T-helper 22 cell (primary cell): Measurements from ENCODE around the gene CDC26.
"Not testable (repeated sequence)": the region's sequence is repeated elsewhere in the genome, so short reads cannot be mapped to it uniquely, and the experiment has no call there.

Experiments
- DNase-seq: peaks from one replicate; pipeline ENCODE4 v3.0.0-alpha.2; 2020; ENCODE audit warnings: low read depth

CDC26 gene

GRCh38 chr9:113275157-113276131, at the start of gene CDC26, which contains the start of gene PRPF4:
CDC26 (minus strand) TSS chr9:113275572; CDS start chr9:113272507, 3,065 bp downstream.
PRPF4 (plus strand) TSS chr9:113275658; CDS start chr9:113275744, 86 bp downstream.
- peak; percentile 94 for DNase-seq

- no peak for DNase-seq
Observed at GRCh38 chr9:113322671-113323070, 47.3 kb upstream of the CDC26 start.

- no peak for DNase-seq
Observed at GRCh38 chr9:113320051-113320450, 44.7 kb upstream of the CDC26 start.

- DNase-seq, result no peak
Observed at GRCh38 chr9:113319054-113319453, 43.7 kb upstream of the CDC26 start.

GRCh38 chr9:113317777-113318176, 42.4 kb upstream of the CDC26 start:
- DNase-seq, result no peak

- DNase-seq, result no peak
Observed at GRCh38 chr9:113316030-113316429, 40.7 kb upstream of the CDC26 start.

- DNase-seq, result no peak
Observed at GRCh38 chr9:113315231-113315630, 39.9 kb upstream of the CDC26 start.

GRCh38 chr9:113313261-113313660, 37.9 kb upstream of the CDC26 start:
- DNase-seq, result no peak

- no peak for DNase-seq
Observed at GRCh38 chr9:113311961-113312360, 36.6 kb upstream of the CDC26 start.

- DNase-seq, result no peak
Observed at GRCh38 chr9:113310538-113310937, 35.2 kb upstream of the CDC26 start.

- no peak for DNase-seq
Observed at GRCh38 chr9:113309204-113309813, 33.9 kb upstream of the CDC26 start.

- no peak for DNase-seq
Observed at GRCh38 chr9:113307396-113307975, 32.1 kb upstream of the CDC26 start.

- no peak for DNase-seq
Observed at GRCh38 chr9:113306566-113306965, 31.2 kb upstream of the CDC26 start.

GRCh38 chr9:113302792-113303418, 27.5 kb upstream of the CDC26 start, which contains the start of gene RNF183:
RNF183 (minus strand) TSS chr9:113303376; CDS start chr9:113298184, 5,192 bp downstream.
- no peak for DNase-seq

- DNase-seq, result no peak
Observed at GRCh38 chr9:113301548-113301947, 26.2 kb upstream of the CDC26 start.

- no peak for DNase-seq
Observed at GRCh38 chr9:113299800-113300292, 24.5 kb upstream of the CDC26 start.

GRCh38 chr9:113298924-113299770, 23.8 kb upstream of the CDC26 start:
- no peak for DNase-seq

- no peak for DNase-seq
Observed at GRCh38 chr9:113298311-113298710, 22.9 kb upstream of the CDC26 start.

GRCh38 chr9:113296796-113297558, 21.6 kb upstream of the CDC26 start:
- DNase-seq, result no peak

GRCh38 chr9:113296247-113296646, 20.9 kb upstream of the CDC26 start:
- DNase-seq, result not testable (repeated sequence)
